HepG2 (cell line): ENCODE measurements around the gene ITGB2. TPM values are rescaled to one million over a fixed set of nuclear protein-coding genes. Genes with fewer than 3 reads are reported as not detected.

Experiments
- ARNT ChIP-seq: fragments of 450-650 bp; IDR thresholded peaks from 2 replicates; pipeline ENCODE4 v1.6.1; 2017
- ELF3 ChIP-seq: IDR thresholded peaks from 2 replicates; pipeline ENCODE4 v1.6.1; 2016; ENCODE audit warnings: missing genetic modification reagents, missing compliant biosample characterization
- EZH2 ChIP-seq: conservative IDR thresholded peaks from 2 replicates; pipeline ENCODE4 v1.6.1; 2012; ENCODE audit warnings: mild to moderate bottlenecking, low read depth, low read length, moderate library complexity
- GTF3A ChIP-seq: sonication (generic); formaldehyde crosslinking; conservative IDR thresholded peaks from 2 replicates; pipeline ENCODE4 v1.4.0; 2020; ENCODE audit warnings: mild to moderate bottlenecking, missing genetic modification reagents
- HNF1B ChIP-seq: sonication (generic); formaldehyde crosslinking; IDR thresholded peaks from 2 replicates; pipeline ENCODE4 v1.5.1; 2020; ENCODE audit warnings: mild to moderate bottlenecking, moderate library complexity, missing genetic modification reagents
- LCORL ChIP-seq, 2 experiments: fragments of 450-650 bp in 1 of 2; sonication (generic) in 1 of 2; formaldehyde crosslinking in 1 of 2; IDR thresholded peaks; 2 replicates each; pipeline versions ENCODE4 v1.5.0 to v1.6.1; 2017 to 2020; ENCODE audit warnings: antibody characterized with exemption in 1 of 2, missing genetic modification reagents in 1 of 2
- NFATC3 ChIP-seq: sonication (generic); formaldehyde crosslinking; IDR thresholded peaks from 2 replicates; pipeline ENCODE4 v1.5.1; 2020; ENCODE audit warnings: mild to moderate bottlenecking, missing genetic modification reagents
- NPAS2 ChIP-seq: sonication (generic); formaldehyde crosslinking; IDR thresholded peaks from 2 replicates; pipeline ENCODE4 v1.8.0; 2022; ENCODE audit warnings: mild to moderate bottlenecking, missing genetic modification reagents, borderline replicate concordance
- RAD21 ChIP-seq: fragments of 450-650 bp; formaldehyde crosslinking; IDR thresholded peaks from 2 replicates; pipeline ENCODE4 v1.5.0; 2020; ENCODE audit warnings: mild to moderate bottlenecking
- RFX1 ChIP-seq: fragments of 450-650 bp; IDR thresholded peaks from 2 replicates; pipeline ENCODE4 v1.6.1; 2017
- SKIL ChIP-seq: sonication (generic); formaldehyde crosslinking; IDR thresholded peaks from 2 replicates; pipeline ENCODE4 v1.8.0; 2022; ENCODE audit warnings: missing genetic modification reagents, mild to moderate bottlenecking, moderate library complexity, borderline replicate concordance
- TBX2 ChIP-seq: sonication (generic); formaldehyde crosslinking; IDR thresholded peaks from 2 replicates; pipeline ENCODE4 v1.5.0; 2020; ENCODE audit warnings: missing genetic modification reagents, mild to moderate bottlenecking, borderline replicate concordance
- ZBTB43 ChIP-seq: sonication (generic); formaldehyde crosslinking; conservative IDR thresholded peaks from 2 replicates; pipeline ENCODE4 v1.4.0; 2020; ENCODE audit warnings: missing genetic modification reagents
- ZNF350 ChIP-seq: sonication (generic); formaldehyde crosslinking; IDR thresholded peaks from 2 replicates; pipeline ENCODE4 v1.4.0; 2020; ENCODE audit warnings: mild to moderate bottlenecking, low read depth, missing genetic modification reagents, borderline replicate concordance
- ZNF510 ChIP-seq: sonication (generic); formaldehyde crosslinking; IDR thresholded peaks from 2 replicates; pipeline ENCODE4 v1.4.0; 2020; ENCODE audit warnings: low read depth, mild to moderate bottlenecking, missing genetic modification reagents
- ZNF546 ChIP-seq: sonication (generic); formaldehyde crosslinking; conservative IDR thresholded peaks from 2 replicates; pipeline ENCODE4 v1.8.1; 2023; ENCODE audit warnings: mild to moderate bottlenecking, missing genetic modification reagents
- ZNF557 ChIP-seq: sonication (generic); formaldehyde crosslinking; IDR thresholded peaks from 2 replicates; pipeline ENCODE4 v1.4.0; 2020; ENCODE audit warnings: missing genetic modification reagents
- ZNF709 ChIP-seq: sonication (generic); formaldehyde crosslinking; IDR thresholded peaks from 2 replicates; pipeline ENCODE4 v1.5.0; 2020; ENCODE audit warnings: mild to moderate bottlenecking, missing genetic modification reagents
- ZNF878 ChIP-seq: sonication (generic); formaldehyde crosslinking; IDR thresholded peaks from 2 replicates; pipeline ENCODE4 v1.8.1; 2023; ENCODE audit warnings: mild to moderate bottlenecking, missing genetic modification reagents, moderate library complexity
- polyA plus RNA-seq, 8 experiments: library from polyadenylated mRNA; depleted of rRNA in 3 of 8; stranded (reverse) in 7 of 8; unstranded in 1 of 8; fragments of >200 nt; fragmentation: Illumina TruSeq in 4 of 8; extraction: Trizol in 4 of 8; gene quantifications; 2 replicates each; pipeline versions ENCODE4 v1.2.1 to v1.2.3, GENCODE V29; 2011 to 2016; ENCODE audit warnings: low read depth in 4 of 8, missing spikeins in 1 of 8, mixed read lengths in 1 of 8; ENCODE audit not compliant: insufficient read depth in 1 of 8
- total RNA-seq, 5 experiments: library from RNA; depleted of rRNA; stranded (reverse); fragments of >200 nt; fragmentation: Illumina TruSeq; extraction: Trizol; gene quantifications; 2 replicates each; pipeline ENCODE4 v1.2.3, GENCODE V29; 2016; ENCODE audit warnings: low read depth in 1 of 5
- TF ChIP-seq, protein P1 (sequence below): sonication (generic); formaldehyde crosslinking; IDR thresholded peaks from 2 replicates; pipeline ENCODE4 v1.4.0; 2020; ENCODE audit warnings: missing genetic modification reagents
- TF ChIP-seq, protein P2 (sequence below): IDR thresholded peaks from 2 replicates; pipeline ENCODE4 v1.6.1; 2012; ENCODE audit warnings: low read depth, low read length, improper control_type of control experiment

ITGB2 gene
- total and polyA plus RNA-seq, 2 of the 13 experiments (the other 11 are each of a cell fraction or from before 2014, with no cell fraction given), result 4.2 to 18.0 TPM

- 0 out of 2 replicates have a peak, but pooled peaks have one; percentile 85 for TF ChIP-seq ZNF510 (CRISPR knock-in tag)
- TF ChIP-seq ZNF878 (CRISPR knock-in tag), result no peak
- no peak for TF ChIP-seq NPAS2 (CRISPR knock-in tag)
- no peak for TF ChIP-seq ZNF546
- no peak for TF ChIP-seq ARNT
- TF ChIP-seq EZH2, result no peak
- no peak for TF ChIP-seq ZNF557 (CRISPR knock-in tag)
- TF ChIP-seq, protein P1, sequence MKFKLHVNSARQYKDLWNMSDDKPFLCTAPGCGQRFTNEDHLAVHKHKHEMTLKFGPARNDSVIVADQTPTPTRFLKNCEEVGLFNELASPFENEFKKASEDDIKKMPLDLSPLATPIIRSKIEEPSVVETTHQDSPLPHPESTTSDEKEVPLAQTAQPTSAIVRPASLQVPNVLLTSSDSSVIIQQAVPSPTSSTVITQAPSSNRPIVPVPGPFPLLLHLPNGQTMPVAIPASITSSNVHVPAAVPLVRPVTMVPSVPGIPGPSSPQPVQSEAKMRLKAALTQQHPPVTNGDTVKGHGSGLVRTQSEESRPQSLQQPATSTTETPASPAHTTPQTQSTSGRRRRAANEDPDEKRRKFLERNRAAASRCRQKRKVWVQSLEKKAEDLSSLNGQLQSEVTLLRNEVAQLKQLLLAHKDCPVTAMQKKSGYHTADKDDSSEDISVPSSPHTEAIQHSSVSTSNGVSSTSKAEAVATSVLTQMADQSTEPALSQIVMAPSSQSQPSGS (CRISPR knock-in tag), result no peak
- TF ChIP-seq LCORL (IDR thresholded peaks at IDR 0.05), result no peak
- peak; percentile 79 for TF ChIP-seq LCORL (CRISPR knock-in tag; IDR thresholded peaks at IDR 0.05)
- no peak for TF ChIP-seq SKIL (CRISPR knock-in tag)
- no peak; the same call in 1 of the 2 replicates for TF ChIP-seq ZNF350 (CRISPR knock-in tag)
- peak; percentile 86 for TF ChIP-seq HNF1B (CRISPR knock-in tag)
- TF ChIP-seq ZBTB43 (CRISPR knock-in tag), result peak; percentile 16; the same call in 1 of the 2 replicates
- TF ChIP-seq NFATC3 (CRISPR knock-in tag), result no peak
- TF ChIP-seq RAD21 (CRISPR knock-in tag), result peak; percentile 89
- TF ChIP-seq, protein P2, sequence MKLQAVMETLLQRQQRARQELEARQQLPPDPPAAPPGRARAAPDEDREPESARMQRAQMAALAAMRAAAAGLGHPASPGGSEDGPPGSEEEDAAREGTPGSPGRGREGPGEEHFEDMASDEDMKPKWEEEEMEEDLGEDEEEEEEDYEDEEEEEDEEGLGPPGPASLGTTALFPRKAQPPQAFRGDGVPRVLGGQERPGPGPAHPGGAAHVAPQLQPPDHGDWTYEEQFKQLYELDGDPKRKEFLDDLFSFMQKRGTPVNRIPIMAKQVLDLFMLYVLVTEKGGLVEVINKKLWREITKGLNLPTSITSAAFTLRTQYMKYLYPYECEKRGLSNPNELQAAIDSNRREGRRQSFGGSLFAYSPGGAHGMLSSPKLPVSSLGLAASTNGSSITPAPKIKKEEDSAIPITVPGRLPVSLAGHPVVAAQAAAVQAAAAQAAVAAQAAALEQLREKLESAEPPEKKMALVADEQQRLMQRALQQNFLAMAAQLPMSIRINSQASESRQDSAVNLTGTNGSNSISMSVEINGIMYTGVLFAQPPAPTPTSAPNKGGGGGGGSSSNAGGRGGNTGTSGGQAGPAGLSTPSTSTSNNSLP, result no peak
- peak; percentile 39 for TF ChIP-seq TBX2 (CRISPR knock-in tag)
- no peak for TF ChIP-seq RFX1
- 0 out of 2 replicates have a peak, but pooled peaks have one; percentile 51 for TF ChIP-seq GTF3A
- 0 out of 2 replicates have a peak, but pooled peaks have one; percentile 28 for TF ChIP-seq ELF3 (CRISPR knock-in tag)
- TF ChIP-seq ZNF709 (CRISPR knock-in tag), result peak; percentile 45; the same call in 1 of the 2 replicates
Observed at GRCh38 chr21:44911384-44912157, 9.1 kb downstream of the ITGB2 start (continued).
